ENCODE results near the gene HOOK2.
"Not testable (repeated sequence)": the region's sequence is repeated elsewhere in the genome, so short reads cannot be mapped to it uniquely, and the experiment has no call there.

The HOOK2 gene

GRCh38 chr19:12720296-12720695 is 55.1 kb downstream of the HOOK2 start:
- no peak for DNase-seq

GRCh38 chr19:12715929-12716328 is 59.4 kb downstream of the HOOK2 start:
- DNase-seq = no peak

- DNase-seq = no peak
These were observed 60.2 kb downstream of the HOOK2 start for GRCh38 chr19:12715102-12715501.

- DNase-seq = not testable (repeated sequence)
These were observed 62.0 kb downstream of the HOOK2 start for GRCh38 chr19:12713304-12713703.
